ENCODE measurements around the gene NCOA5.

NCOA5 gene

GRCh38 chr20:46077642-46078305 is 12.0 kb downstream of the NCOA5 start:
- TF ChIP-seq CTCF (IDR thresholded peaks at IDR 0.05; ENCODE audit: extremely low read depth, insufficient read depth, missing control alignments), result no peak
- in situ Hi-C loops (cut with MboI; ENCODE audit: low pct_unique_long_range_greater_than_20kb, low sequenced_read_pairs, unreplicated experiment), result no loop called here
- DNase-seq (ENCODE audit: low spot score), result no peak

DNA sequence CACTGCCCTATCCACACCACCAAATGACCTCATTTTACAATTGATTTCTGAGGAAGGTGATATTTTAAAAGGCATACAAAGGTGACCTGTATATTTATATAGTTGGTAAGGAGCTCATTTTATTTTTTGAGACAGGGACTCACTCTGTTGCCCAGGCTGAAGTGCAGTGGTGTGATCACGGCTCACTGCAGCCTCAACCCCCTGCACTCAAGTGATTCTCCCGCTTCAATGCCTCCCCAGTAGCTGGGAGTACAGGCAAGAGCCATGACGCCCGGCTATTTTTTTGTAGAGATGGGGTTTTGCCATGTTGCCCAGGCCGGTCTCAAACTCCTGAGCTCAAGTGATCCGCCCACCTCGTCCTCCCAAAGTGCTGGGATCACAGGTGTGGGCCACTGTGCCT is 13.0 kb downstream of the NCOA5 start:
- in situ Hi-C loops (cut with MboI; ENCODE audit: low pct_unique_long_range_greater_than_20kb, low sequenced_read_pairs, unreplicated experiment), result no loop called here
- no peak for DNase-seq (ENCODE audit: low spot score)
- no peak for TF ChIP-seq CTCF (IDR thresholded peaks at IDR 0.05; ENCODE audit: extremely low read depth, insufficient read depth, missing control alignments)

GRCh38 chr20:46074006-46074405 is 15.8 kb downstream of the NCOA5 start:
- in situ Hi-C loops (cut with MboI; ENCODE audit: low pct_unique_long_range_greater_than_20kb, low sequenced_read_pairs, unreplicated experiment), result no loop called here
- no peak for DNase-seq (ENCODE audit: low spot score)
- no peak for TF ChIP-seq CTCF (IDR thresholded peaks at IDR 0.05; ENCODE audit: extremely low read depth, insufficient read depth, missing control alignments)

- DNase-seq (ENCODE audit: low spot score), result no peak
- in situ Hi-C loops (cut with MboI; ENCODE audit: low pct_unique_long_range_greater_than_20kb, low sequenced_read_pairs, unreplicated experiment), result no loop called here
- no peak for TF ChIP-seq CTCF (IDR thresholded peaks at IDR 0.05; ENCODE audit: extremely low read depth, insufficient read depth, missing control alignments)
These were observed 16.3 kb downstream of the NCOA5 start for GRCh38 chr20:46073443-46073842.

DNA sequence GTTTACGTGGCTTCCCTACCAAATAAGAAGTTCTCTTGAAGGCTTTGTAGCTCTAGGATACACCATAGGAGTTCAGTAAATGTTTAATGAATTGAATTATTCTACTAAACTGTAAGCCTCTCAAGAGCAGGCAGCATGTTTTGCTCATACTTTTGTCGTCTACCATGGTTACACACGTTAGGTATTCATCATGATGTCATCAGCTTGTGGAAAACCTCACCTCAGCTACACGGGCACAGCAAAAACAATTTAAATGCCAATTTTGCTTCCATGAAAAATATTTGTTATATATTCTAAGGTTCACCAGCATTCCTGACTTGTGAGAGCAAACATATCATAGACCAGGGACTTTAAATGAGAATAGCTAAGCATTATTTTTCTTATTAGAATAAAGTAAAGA is 16.7 kb downstream of the NCOA5 start:
- no peak for DNase-seq (ENCODE audit: low spot score)
- in situ Hi-C loops (cut with MboI; ENCODE audit: low pct_unique_long_range_greater_than_20kb, low sequenced_read_pairs, unreplicated experiment), result no loop called here
- no peak for TF ChIP-seq CTCF (IDR thresholded peaks at IDR 0.05; ENCODE audit: extremely low read depth, insufficient read depth, missing control alignments)

DNA sequence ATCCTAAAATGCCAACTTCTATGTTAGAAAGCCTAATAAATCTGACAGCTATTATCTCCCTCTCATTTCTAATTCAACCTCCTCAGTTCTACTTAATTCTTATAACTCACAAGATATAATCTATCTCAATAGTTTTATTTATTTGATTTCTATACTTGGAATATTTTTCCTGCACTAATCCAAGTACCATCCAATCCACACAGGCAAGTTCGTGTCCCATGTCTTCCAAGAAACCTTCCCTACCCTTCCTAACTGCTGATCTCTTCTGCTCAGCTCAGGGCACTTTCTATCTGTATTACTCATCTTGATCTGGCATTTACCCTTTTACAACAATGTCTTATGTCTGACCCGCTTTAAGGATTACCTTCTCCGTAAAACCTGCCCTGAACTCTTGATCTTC is 18.2 kb downstream of the NCOA5 start:
- in situ Hi-C loops (cut with MboI; ENCODE audit: low pct_unique_long_range_greater_than_20kb, low sequenced_read_pairs, unreplicated experiment), result no loop called here

More for the DNA sequence above, 18.2 kb downstream of the NCOA5 start:
- no peak for DNase-seq (ENCODE audit: low spot score)
- no peak for TF ChIP-seq CTCF (IDR thresholded peaks at IDR 0.05; ENCODE audit: extremely low read depth, insufficient read depth, missing control alignments)
